HCT116 (cell line): ENCODE results near the gene LCN10. TPM values are rescaled to one million over a fixed set of nuclear protein-coding genes. Genes with fewer than 3 reads are reported as not detected.

Experiments used
- ATAC-seq: fragments of 200-7000 bp; cut with Tn5 transposase; 2 replicates; pipeline ENCODE4 v1.9.1; 2020; ENCODE audit warnings: mild to moderate bottlenecking, moderate library complexity
- BruUV-seq: library from RNA; stranded (reverse); fragments of 400-500 nt; replicated peaks from 2 replicates; lab custom pipeline; 2021; lab: Mats Ljungman, UMichigan
- CTCF ChIA-PET: fragments of 300-600 bp; sonication (Branson Sonifier 250); formaldehyde crosslinking; loops from one replicate; lab custom pipeline; 2021; ENCODE audit warnings: antibody characterized with exemption; lab: Charles Lee
- POLR2A ChIA-PET: fragments of 300-600, 350-600 bp; sonication (Branson Sonifier 250); formaldehyde crosslinking; loops from one replicate; lab custom pipeline; 2021; ENCODE audit warnings: antibody characterized with exemption; lab: Charles Lee
- RAD21 ChIA-PET, 2 experiments: fragments of 300-600 bp; sonication (Branson Sonifier 250); formaldehyde crosslinking; loops; one replicate each; lab custom pipeline; 2023; ENCODE audit warnings: low total read pairs in 2 of 2; ENCODE audit not compliant: uncharacterized antibody in 2 of 2, unreplicated experiment in 2 of 2, low non-redundant PET in 1 of 2; lab: Charles Lee
- DNase-seq: peaks from one replicate; pipeline ENCODE4 v3.0.0-alpha.2; 2010; ENCODE audit warnings: low read depth, low spot score
- H2AFZ ChIP-seq: fragments of 200-600 bp; shearing (Covaris generic), sonication (generic); 2 replicates; pipeline ENCODE4 v1.6.1; 2017; ENCODE audit warnings: low read depth, mixed run types, mixed read lengths, antibody characterized with exemption, low read length; ENCODE audit not compliant: poor library complexity, severe bottlenecking
- H3K27ac ChIP-seq: 2 replicates; pipeline ENCODE4 v1.5.1; 2012; ENCODE audit warnings: low read depth, low read length
- H3K27me3 ChIP-seq: fragments of 200-600 bp; sonication (generic); 2 replicates; pipeline ENCODE4 v1.6.1; 2016; ENCODE audit warnings: mixed run types, low read length, mixed read lengths; ENCODE audit not compliant: insufficient read depth
- H3K36me3 ChIP-seq, 2 experiments: fragments of 200-500 bp in 1 of 2; fragments of 200-600 bp in 1 of 2; sonication (Bioruptor generic) in 1 of 2; sonication (generic) in 1 of 2; 2 replicates each; pipeline versions ENCODE4 v1.5.1 to v1.6.1; 2014 to 2016; ENCODE audit warnings: low read length in 2 of 2, inconsistent platforms in 1 of 2, mixed read lengths in 1 of 2, mixed run types in 1 of 2; ENCODE audit not compliant: insufficient read depth in 2 of 2, control insufficient read depth in 1 of 2
- H3K4me1 ChIP-seq, 2 experiments: fragments of 200-600 bp in 1 of 2; sonication (generic) in 1 of 2; 2 replicates each; pipeline versions ENCODE4 v1.5.1 to v1.6.1; 2012 to 2017; ENCODE audit warnings: low read length in 2 of 2, inconsistent platforms in 1 of 2, mild to moderate bottlenecking in 1 of 2, mixed read lengths in 1 of 2, mixed run types in 1 of 2, moderate library complexity in 1 of 2; ENCODE audit not compliant: insufficient read depth in 2 of 2, control insufficient read depth in 1 of 2
- H3K4me2 ChIP-seq: fragments of 200-600 bp; sonication (generic); 2 replicates; pipeline ENCODE4 v1.6.1; 2017; ENCODE audit warnings: mixed run types, low read length, mixed read lengths
- H3K4me3 ChIP-seq, 2 experiments: fragments of 200-600 bp in 1 of 2; sonication (generic) in 1 of 2; replicated peaks in 1 of 2; 2 replicates each; pipeline ENCODE4 v1.5.1; 2011 to 2016; ENCODE audit warnings: low read length in 2 of 2, control low read depth in 1 of 2, low read depth in 1 of 2, mild to moderate bottlenecking in 1 of 2, mixed read lengths in 1 of 2, mixed run types in 1 of 2
- H3K79me2 ChIP-seq: fragments of 200-600 bp; sonication (generic); 2 replicates; pipeline ENCODE4 v1.6.1; 2017; ENCODE audit warnings: mild to moderate bottlenecking, mixed run types, low read length, moderate library complexity, mixed read lengths; ENCODE audit not compliant: insufficient read depth
- H3K9ac ChIP-seq: fragments of 200-600 bp; sonication (generic); 2 replicates; pipeline ENCODE4 v1.6.1; 2016; ENCODE audit warnings: low read length, mixed read lengths
- H3K9me2 ChIP-seq: fragments of 200-600 bp; sonication (generic), shearing (Covaris generic); 2 replicates; pipeline ENCODE4 v1.6.1; 2017; ENCODE audit warnings: mixed run types, mild to moderate bottlenecking, moderate library complexity; ENCODE audit not compliant: insufficient read depth
- H3K9me3 ChIP-seq, 2 experiments: fragments of 200-500 bp in 1 of 2; fragments of 200-600 bp in 1 of 2; sonication (Bioruptor generic) in 1 of 2; sonication (generic) in 1 of 2; 2 replicates each; pipeline ENCODE4 v1.6.1; 2014 to 2017; ENCODE audit warnings: low read length in 2 of 2, mixed read lengths in 2 of 2, inconsistent platforms in 1 of 2, low read depth in 1 of 2, mild to moderate bottlenecking in 1 of 2, mixed run types in 1 of 2, moderate library complexity in 1 of 2; ENCODE audit not compliant: control insufficient read depth in 1 of 2, insufficient read depth in 1 of 2
- H4K20me1 ChIP-seq: fragments of 200-600 bp; sonication (generic), shearing (Covaris generic); 2 replicates; pipeline ENCODE4 v1.6.1; 2017; ENCODE audit warnings: mixed run types, mild to moderate bottlenecking, moderate library complexity; ENCODE audit not compliant: insufficient read depth
- ATF3 ChIP-seq: IDR thresholded peaks from 2 replicates; pipeline ENCODE4 v1.6.1; 2012
- CBX3 ChIP-seq: IDR thresholded peaks from 2 replicates; pipeline ENCODE4 v1.6.1; 2012; ENCODE audit warnings: low read depth
- CEBPB ChIP-seq: IDR thresholded peaks from 2 replicates; pipeline ENCODE4 v1.6.1; 2012; ENCODE audit warnings: low read depth
- EGR1 ChIP-seq: IDR thresholded peaks from 2 replicates; pipeline ENCODE4 v1.6.1; 2012; ENCODE audit warnings: low read depth
- EZH2phosphoT487 ChIP-seq: fragments of 200-600 bp; IDR thresholded peaks from 2 replicates; pipeline ENCODE4 v1.6.1; 2018; ENCODE audit warnings: antibody characterized with exemption, borderline replicate concordance
- FOSL1 ChIP-seq: IDR thresholded peaks from 2 replicates; pipeline ENCODE4 v1.6.1; 2012; ENCODE audit warnings: low read depth
- MAX ChIP-seq: IDR thresholded peaks from 2 replicates; pipeline ENCODE4 v1.6.1; 2012
- POLR2A ChIP-seq: IDR thresholded peaks from 2 replicates; pipeline ENCODE4 v1.7.0; 2011; ENCODE audit warnings: borderline replicate concordance; ENCODE audit not compliant: insufficient read depth, insufficient read length; ENCODE audit errors: extremely low read depth
- ZBTB33 ChIP-seq: IDR thresholded peaks from 2 replicates; pipeline ENCODE4 v1.6.1; 2011; ENCODE audit warnings: mild to moderate bottlenecking, low read length, moderate library complexity; ENCODE audit not compliant: insufficient replicate concordance; ENCODE audit errors: extremely low read depth
- ZFX ChIP-seq: fragments of 450-650 bp; IDR thresholded peaks from 2 replicates; pipeline ENCODE4 v1.6.1; 2017
- ZNF274 ChIP-seq: fragments of 200-500 bp; sonication (Bioruptor generic); IDR thresholded peaks from 2 replicates; pipeline ENCODE4 v1.6.1; 2014; ENCODE audit warnings: mild to moderate bottlenecking, low read depth, low read length, inconsistent platforms
- intact Hi-C: fragments of 100-400 bp; cut with micrococcal nuclease; formaldehyde crosslinking; loops from 2 replicates; pipeline ENCODE4 v1.10.0; 2022
- total RNA-seq: library from RNA; stranded (reverse); gene quantifications from one replicate; pipeline ENCODE4 v1.2.1, GENCODE V29; 2021; ENCODE audit not compliant: unreplicated experiment

Gene LCN10
- total RNA-seq, 1 experiment from 2014 or later: not detected

- Histone ChIP-seq H4K20me1 (no peaks in the 10 kb centered on the region), H3K4me1 (no peaks in the 10 kb centered on the region), H3K4me3 (no peak overlapping the region), H3K27me3 (no peaks in the 10 kb centered on the region), H3K36me3 (no peaks in the 10 kb centered on the region), H3K9me3 (peaks cover 4 to 22% of the 10 kb centered on the region in 2 experiments; a peak in 3 of 4 replicates), H2AFZ (no peak overlapping the region), H3K9me2 (no peaks in the 10 kb centered on the region), H3K27ac (no peak overlapping the region), H3K4me2 (no peak overlapping the region), H3K79me2 (no peaks in the 10 kb centered on the region), H3K9ac (no peak overlapping the region)
- ATAC-seq (no peak), DNase-seq (no peak)
- CTCF ChIA-PET: no interaction called here
- TF ChIP-seq ATF3 (no peak), MAX (no peak), ZNF274 (no peak), CEBPB (no peak), ZBTB33 (no peak), ZFX (no peak), FOSL1 (no peak), CBX3 (no peak; the same call in 1 of the 2 replicates), EGR1 (no peak), POLR2A (no peak), EZH2phosphoT487 (no peak)
- intact Hi-C loops: no loop called here
- BruUV-seq: no TSS peak
- POLR2A ChIA-PET: no interaction called here
- RAD21 ChIA-PET: no interaction called here
These were observed 9.1 kb upstream of the LCN10 start for GRCh38 chr9:136751814-136752213.
